ENCODE results near the gene TPTE.
"Not testable (repeated sequence)": the region's sequence is repeated elsewhere in the genome, so short reads cannot be mapped to it uniquely, and the experiment has no call there.

The TPTE gene

GRCh38 chr21:10521091-10521598 is at the start of gene TPTE:
TSS of gene TPTE (plus strand) at chr21:10521583. CDS start at chr21:10538724, 17,141 bp downstream.
- no peak for DNase-seq

- DNase-seq = not testable (repeated sequence)
Observed at GRCh38 chr21:10471999-10472398, 49.4 kb upstream of the TPTE start.

GRCh38 chr21:10477794-10478193 is 43.6 kb upstream of the TPTE start:
- not testable (repeated sequence) for DNase-seq

GRCh38 chr21:10479875-10480274 is 41.5 kb upstream of the TPTE start:
- DNase-seq = not testable (repeated sequence)

GRCh38 chr21:10484864-10485263 is 36.5 kb upstream of the TPTE start:
- not testable (repeated sequence) for DNase-seq

GRCh38 chr21:10490453-10490852 is 30.9 kb upstream of the TPTE start:
- DNase-seq = not testable (repeated sequence)

- no peak for DNase-seq
Observed at GRCh38 chr21:10511116-10511515, 10.3 kb upstream of the TPTE start.

GRCh38 chr21:10516889-10517288 is 4.5 kb upstream of the TPTE start:
- not testable (repeated sequence) for DNase-seq

- not testable (repeated sequence) for DNase-seq
Observed at GRCh38 chr21:10517904-10518303, 3.5 kb upstream of the TPTE start.

- not testable (repeated sequence) for DNase-seq
Observed at GRCh38 chr21:10521835-10522500, 585 bp downstream of the TPTE start.

- DNase-seq = no peak
Observed at GRCh38 chr21:10539956-10540355, 18.6 kb downstream of the TPTE start.

GRCh38 chr21:10544376-10544775 is 23.0 kb downstream of the TPTE start:
- not testable (repeated sequence) for DNase-seq

GRCh38 chr21:10547868-10548267 is 26.5 kb downstream of the TPTE start:
- DNase-seq = not testable (repeated sequence)

GRCh38 chr21:10548331-10548954 is 27.1 kb downstream of the TPTE start:
- not testable (repeated sequence) for DNase-seq

- not testable (repeated sequence) for DNase-seq
Observed at GRCh38 chr21:10570803-10571202, 49.4 kb downstream of the TPTE start.

GRCh38 chr21:10574531-10575310 is 53.3 kb downstream of the TPTE start:
- not testable (repeated sequence) for DNase-seq

GRCh38 chr21:10575311-10575667 is 53.9 kb downstream of the TPTE start:
- no peak for DNase-seq

- DNase-seq = not testable (repeated sequence)
Observed at GRCh38 chr21:10578910-10579309, 57.5 kb downstream of the TPTE start.

GRCh38 chr21:10589115-10589514 is 67.7 kb downstream of the TPTE start:
- DNase-seq = not testable (repeated sequence)

- DNase-seq = not testable (repeated sequence)
Observed at GRCh38 chr21:10607074-10607473, 85.7 kb downstream of the TPTE start.

GRCh38 chr21:10614285-10614684 is 92.9 kb downstream of the TPTE start:
- DNase-seq = not testable (repeated sequence)

- DNase-seq = not testable (repeated sequence)
Observed at GRCh38 chr21:10616061-10616460, 94.7 kb downstream of the TPTE start.

GRCh38 chr21:10616535-10616934 is 95.2 kb downstream of the TPTE start:
- no peak for DNase-seq

Measured in KG1 (cell line).